OCI-LY7 (cell line): ENCODE measurements around the gene DCAF5. TPM values are rescaled to one million over a fixed set of nuclear protein-coding genes. Genes with fewer than 3 reads are reported as not detected.
"Not testable (repeated sequence)": the region's sequence is repeated elsewhere in the genome, so short reads cannot be mapped to it uniquely, and the experiment has no call there.

ENCODE experiments used
- BruUV-seq: library from RNA; stranded (reverse); fragments of 400-500 nt; replicated peaks from 2 replicates; lab custom pipeline; 2021; lab: Mats Ljungman, UMichigan
- CTCF ChIA-PET: fragments of 300-600 bp; sonication (Branson Sonifier 250); formaldehyde crosslinking; loops from one replicate; lab custom pipeline; 2022; ENCODE audit warnings: antibody characterized with exemption; ENCODE audit not compliant: unreplicated experiment; lab: Charles Lee
- POLR2A ChIA-PET: fragments of 300-600 bp; sonication (Branson Sonifier 250); formaldehyde crosslinking; loops from one replicate; lab custom pipeline; 2022; ENCODE audit warnings: antibody characterized with exemption; lab: Charles Lee
- DNase-seq: peaks from one replicate; pipeline ENCODE4 v3.0.0-alpha.2; 2015; ENCODE audit warnings: low spot score
- H2AFZ ChIP-seq: fragments of 200-600 bp; sonication (generic), shearing (Covaris generic); 2 replicates; pipeline ENCODE4 v1.6.1; 2014; ENCODE audit warnings: mild to moderate bottlenecking, antibody characterized with exemption, low read length, moderate library complexity
- H3K27ac ChIP-seq: fragments of 200-600 bp; sonication (generic); 2 replicates; pipeline ENCODE4 v1.5.1; 2014; ENCODE audit warnings: mixed run types, low read depth, mild to moderate bottlenecking, moderate library complexity, low read length, inconsistent platforms; ENCODE audit not compliant: poor library complexity, severe bottlenecking
- H3K36me3 ChIP-seq: fragments of 200-600 bp; sonication (generic); 2 replicates; pipeline ENCODE4 v1.6.1; 2014; ENCODE audit warnings: mild to moderate bottlenecking, antibody characterized with exemption, low read length, moderate library complexity, mixed read lengths; ENCODE audit not compliant: insufficient read depth
- H3K4me1 ChIP-seq: fragments of 200-600 bp; sonication (generic); 2 replicates; pipeline ENCODE4 v1.5.1; 2014; ENCODE audit warnings: mild to moderate bottlenecking, low read length; ENCODE audit not compliant: insufficient read depth, poor library complexity, severe bottlenecking
- H3K4me2 ChIP-seq: fragments of 200-600 bp; sonication (generic); 2 replicates; pipeline ENCODE4 v1.6.1; 2014; ENCODE audit warnings: mild to moderate bottlenecking, low read length
- H3K4me3 ChIP-seq: fragments of 200-600 bp; sonication (generic); 2 replicates; pipeline ENCODE4 v1.5.1; 2014; ENCODE audit warnings: mild to moderate bottlenecking, low read depth, low read length; ENCODE audit not compliant: poor library complexity, severe bottlenecking
- H3K79me2 ChIP-seq: fragments of 200-600 bp; sonication (generic); 2 replicates; pipeline ENCODE4 v1.6.1; 2016; ENCODE audit warnings: low read depth, mild to moderate bottlenecking, low read length, moderate library complexity, mixed read lengths; ENCODE audit not compliant: insufficient read depth
- H3K9me2 ChIP-seq: fragments of 200-600 bp; sonication (generic); 2 replicates; pipeline ENCODE4 v1.6.1; 2016; ENCODE audit warnings: mild to moderate bottlenecking, low read length, mixed read lengths; ENCODE audit not compliant: insufficient read depth
- H3K9me3 ChIP-seq: fragments of 200-600 bp; sonication (generic); 2 replicates; pipeline ENCODE4 v1.6.1; 2014; ENCODE audit warnings: mild to moderate bottlenecking, mixed run types, low read length, mixed read lengths
- H4K20me1 ChIP-seq: fragments of 200-600 bp; sonication (generic); 2 replicates; pipeline ENCODE4 v1.6.1; 2014; ENCODE audit warnings: mild to moderate bottlenecking, antibody characterized with exemption, low read length, moderate library complexity, mixed read lengths; ENCODE audit not compliant: insufficient read depth
- EZH2phosphoT487 ChIP-seq: fragments of 200-600 bp; sonication (generic); IDR thresholded peaks from 2 replicates; pipeline ENCODE4 v1.6.1; 2018; ENCODE audit warnings: low read depth, borderline replicate concordance, mild to moderate bottlenecking, mixed run types, antibody characterized with exemption, low read length, moderate library complexity, mixed read lengths
- intact Hi-C: fragments of 100-400 bp; cut with micrococcal nuclease; formaldehyde crosslinking; loops from one replicate; pipeline ENCODE4 v1.10.0; 2022; ENCODE audit not compliant: unreplicated experiment
- total RNA-seq, 2 experiments: library from RNA; depleted of rRNA in 1 of 2; stranded (reverse); fragments of >200 nt in 1 of 2; shearing (Covaris generic) in 1 of 2; gene quantifications; 2 replicates each; pipeline ENCODE4 v1.2.3, GENCODE V29; 2014 to 2022
- TF ChIP-seq, protein P1 (sequence below): fragments of 200-600 bp; sonication (generic); conservative IDR thresholded peaks from 2 replicates; pipeline ENCODE4 v1.5.1; 2014; ENCODE audit warnings: mild to moderate bottlenecking, antibody characterized with exemption, low read length, moderate library complexity, mixed read lengths

DCAF5 gene
- total RNA-seq, 2 experiments from 2014 or later, result 23.1 to 46.0 TPM

DNA sequence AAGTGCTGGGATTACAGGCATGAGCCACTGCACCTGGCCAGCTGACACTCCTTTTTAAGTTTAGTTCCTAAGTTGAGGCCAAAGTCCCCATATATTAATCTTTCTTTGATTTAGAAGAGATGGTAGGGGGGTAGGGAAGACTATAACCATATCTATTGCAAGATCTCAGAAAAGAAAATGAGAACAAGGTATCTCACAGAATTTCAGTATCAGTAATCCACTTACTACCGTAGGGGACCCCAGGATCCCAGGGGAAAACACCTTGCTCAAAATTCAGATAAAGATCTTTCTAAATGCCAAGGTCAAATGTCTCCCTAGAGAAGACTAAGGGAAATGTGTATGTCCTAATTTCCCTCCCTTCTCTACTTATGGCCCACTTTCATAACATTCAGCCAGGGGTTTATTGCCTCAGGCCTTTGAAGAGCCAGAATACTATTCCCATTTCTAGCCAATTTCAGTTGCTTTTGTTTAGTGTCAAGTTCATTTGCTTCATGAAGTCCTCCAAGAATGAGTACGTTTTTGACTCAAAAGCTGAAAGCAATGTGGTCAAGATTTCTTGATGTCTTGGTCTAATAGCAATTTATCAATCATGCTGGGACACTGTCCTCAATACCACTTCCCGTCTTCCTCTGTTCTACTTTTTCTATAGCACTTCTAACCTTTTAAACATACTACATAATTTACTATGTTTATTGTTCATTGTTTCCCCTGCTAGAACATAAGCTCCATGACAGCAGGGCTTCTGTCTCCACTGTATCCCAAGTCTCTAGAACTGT, 86.3 kb downstream of the DCAF5 start:
- CTCF ChIA-PET, result interaction anchor here (1.0 kb wide), 1 partner anchor 155 kb away, joined by 3 read pairs; no protein-coding TSS in a partner anchor
- POLR2A ChIA-PET, result no interaction called here
- intact Hi-C loops, result no loop called here
- Histone ChIP-seq H2AFZ (no peak overlapping the region), H3K4me1 (no peaks in the 10 kb centered on the region), H3K9me3 (no peaks in the 10 kb centered on the region), H3K27ac (no peak overlapping the region), H3K36me3 (peaks cover 56% of the 10 kb centered on the region), H3K79me2 (no peaks in the 10 kb centered on the region), H4K20me1 (no peaks in the 10 kb centered on the region), H3K4me3 (no peak overlapping the region), H3K9me2 (no peaks in the 10 kb centered on the region), H3K4me2 (no peak overlapping the region)
- DNase-seq, result no peak
- no peak for TF ChIP-seq EZH2phosphoT487
- TF ChIP-seq, protein P1, sequence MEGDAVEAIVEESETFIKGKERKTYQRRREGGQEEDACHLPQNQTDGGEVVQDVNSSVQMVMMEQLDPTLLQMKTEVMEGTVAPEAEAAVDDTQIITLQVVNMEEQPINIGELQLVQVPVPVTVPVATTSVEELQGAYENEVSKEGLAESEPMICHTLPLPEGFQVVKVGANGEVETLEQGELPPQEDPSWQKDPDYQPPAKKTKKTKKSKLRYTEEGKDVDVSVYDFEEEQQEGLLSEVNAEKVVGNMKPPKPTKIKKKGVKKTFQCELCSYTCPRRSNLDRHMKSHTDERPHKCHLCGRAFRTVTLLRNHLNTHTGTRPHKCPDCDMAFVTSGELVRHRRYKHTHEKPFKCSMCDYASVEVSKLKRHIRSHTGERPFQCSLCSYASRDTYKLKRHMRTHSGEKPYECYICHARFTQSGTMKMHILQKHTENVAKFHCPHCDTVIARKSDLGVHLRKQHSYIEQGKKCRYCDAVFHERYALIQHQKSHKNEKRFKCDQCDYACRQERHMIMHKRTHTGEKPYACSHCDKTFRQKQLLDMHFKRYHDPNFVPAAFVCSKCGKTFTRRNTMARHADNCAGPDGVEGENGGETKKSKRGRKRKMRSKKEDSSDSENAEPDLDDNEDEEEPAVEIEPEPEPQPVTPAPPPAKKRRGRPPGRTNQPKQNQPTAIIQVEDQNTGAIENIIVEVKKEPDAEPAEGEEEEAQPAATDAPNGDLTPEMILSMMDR, result no peak
- BruUV-seq, result no TSS peak

DNA sequence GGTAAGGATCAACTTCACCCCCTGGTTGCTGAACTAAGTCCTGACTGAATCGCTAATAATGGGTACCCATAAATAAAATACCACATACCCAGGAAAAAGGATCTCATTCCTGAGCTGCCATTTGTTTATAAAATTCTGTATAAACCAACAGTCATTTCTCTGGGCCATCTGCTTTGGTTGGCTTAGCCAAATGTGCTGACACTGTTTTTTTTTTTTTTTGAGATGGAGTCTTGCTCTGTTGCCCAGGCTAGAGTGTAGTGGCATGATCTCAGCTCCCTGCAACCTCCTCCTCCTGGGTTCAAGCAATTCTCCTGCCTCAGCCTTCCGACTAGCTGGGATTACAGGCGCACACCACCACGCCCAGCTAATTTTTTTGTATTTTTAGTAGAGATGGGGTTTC, 87.0 kb downstream of the DCAF5 start:
- H3K79me2 ChIP-seq, H3K4me3 ChIP-seq, H3K9me3 ChIP-seq, H3K4me2 ChIP-seq, DNase-seq, H2AFZ ChIP-seq, H3K9me2 ChIP-seq, BruUV-seq, intact Hi-C loops, H4K20me1 ChIP-seq, H3K4me1 ChIP-seq, H3K27ac ChIP-seq: not testable (repeated sequence)
- peaks cover 58% of the 10 kb centered on the region for H3K36me3 ChIP-seq
- CTCF ChIA-PET, result interaction anchor here (1.0 kb wide), 1 partner anchor 155 kb away, joined by 3 read pairs; no protein-coding TSS in a partner anchor
- POLR2A ChIA-PET, result interaction anchor here (0.9 kb wide), 1 partner anchor 9 kb away, joined by 3 read pairs; no protein-coding TSS in a partner anchor

DNA sequence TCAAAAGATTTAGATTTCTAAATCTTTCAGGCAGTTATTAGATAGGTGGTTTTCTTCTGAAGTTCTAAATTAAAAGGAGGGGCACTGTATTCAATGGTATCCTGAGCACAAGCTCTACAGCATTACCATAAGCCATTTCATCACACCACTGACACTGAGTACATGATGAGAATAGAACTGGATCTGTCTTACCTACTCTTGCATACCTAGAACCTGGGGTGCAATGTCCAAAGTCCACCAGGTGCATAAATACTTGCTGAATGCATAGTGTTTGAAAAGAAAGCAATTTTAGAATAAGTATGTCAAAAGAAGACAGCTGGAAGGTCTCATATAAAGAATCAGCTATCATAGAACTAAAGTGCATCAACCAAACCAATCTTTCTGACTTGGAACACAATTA, 88.3 kb downstream of the DCAF5 start:
- H3K4me2 ChIP-seq, result no peak overlapping the region
- no peak overlapping the region for H3K27ac ChIP-seq
- no peak for DNase-seq
- no peak overlapping the region for H3K4me3 ChIP-seq
- H4K20me1 ChIP-seq, result no peaks in the 10 kb centered on the region
- H3K79me2 ChIP-seq, result no peaks in the 10 kb centered on the region
- no peaks in the 10 kb centered on the region for H3K9me2 ChIP-seq
- no peak overlapping the region for H2AFZ ChIP-seq
- ChIA-PET POLR2A (no interaction called here), CTCF (no interaction called here)
- no TSS peak for BruUV-seq
- peaks cover 67% of the 10 kb centered on the region for H3K36me3 ChIP-seq
- intact Hi-C loops, result no loop called here
- TF ChIP-seq, protein P1, result no peak
- no peak for TF ChIP-seq EZH2phosphoT487
- H3K4me1 ChIP-seq, result no peaks in the 10 kb centered on the region
- no peaks in the 10 kb centered on the region for H3K9me3 ChIP-seq
